SK-N-SH treated with all-trans-retinoic acid at 6 μM for 48 hours (cell line): Measurements from ENCODE around the gene KLHL21.
"Not testable (repeated sequence)": the region's sequence is repeated elsewhere in the genome, so short reads cannot be mapped to it uniquely, and the experiment has no call there.

Experiments
- CREB5 ChIP-seq: fragments of 250-450 bp; sonication (Bioruptor Pico); IDR thresholded peaks from 2 replicates; pipeline ENCODE4 v1.5.1; 2020; ENCODE audit warnings: low read depth, mild to moderate bottlenecking, moderate library complexity
- OSR1 ChIP-seq: fragments of 250-450 bp; sonication (Bioruptor Pico); IDR thresholded peaks from 2 replicates; pipeline ENCODE4 v1.8.0; 2022; ENCODE audit warnings: moderate library complexity, mild to moderate bottlenecking, inconsistent platforms
- TCF4 ChIP-seq: fragments of 250-450 bp; sonication (Bioruptor Pico); IDR thresholded peaks from 2 replicates; pipeline ENCODE4 v1.8.0; 2021; ENCODE audit warnings: mild to moderate bottlenecking, moderate library complexity, borderline replicate concordance
- ZFP3 ChIP-seq: fragments of 250-450 bp; sonication (Bioruptor Pico); IDR thresholded peaks from 2 replicates; pipeline ENCODE4 v1.5.0; 2020; ENCODE audit warnings: mild to moderate bottlenecking, moderate library complexity
- ZNF565 ChIP-seq: fragments of 450-650 bp; formaldehyde crosslinking; conservative IDR thresholded peaks from 2 replicates; pipeline ENCODE4 v1.5.0; 2020; ENCODE audit warnings: low read depth, mild to moderate bottlenecking, moderate library complexity
- ZNF8 ChIP-seq: fragments of 450-650 bp; formaldehyde crosslinking; IDR thresholded peaks from 2 replicates; pipeline ENCODE4 v1.5.0; 2020; ENCODE audit warnings: mild to moderate bottlenecking, moderate library complexity
- TF ChIP-seq, protein P1 (sequence below): fragments of 250-450 bp; sonication (Bioruptor Pico); IDR thresholded peaks from 2 replicates; pipeline ENCODE4 v1.8.0; 2020; ENCODE audit warnings: mild to moderate bottlenecking, moderate library complexity, borderline replicate concordance
- TF ChIP-seq, protein P2 (sequence below): fragments of 250-450 bp; sonication (Bioruptor Pico); IDR thresholded peaks from 2 replicates; pipeline ENCODE4 v1.5.0; 2020; ENCODE audit warnings: mild to moderate bottlenecking, moderate library complexity

DNA sequence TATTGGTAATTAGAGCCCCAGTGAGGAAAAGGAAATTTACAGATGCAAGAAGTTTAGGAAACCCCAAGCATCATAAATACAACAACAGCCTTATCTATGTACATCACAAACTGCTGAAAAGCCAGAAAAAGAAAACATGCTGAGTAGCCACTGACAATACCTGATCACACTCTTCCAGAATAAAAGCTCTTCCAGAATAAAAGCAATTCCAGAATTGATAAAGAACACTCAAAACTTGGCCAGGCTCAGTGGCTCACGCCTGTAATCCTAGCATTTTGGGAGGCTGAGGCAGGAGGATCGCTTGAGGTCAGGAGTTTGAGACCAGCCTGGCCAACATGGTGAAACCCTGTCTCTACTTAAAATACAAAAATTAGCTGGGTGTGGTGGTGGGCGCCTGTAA is 38.2 kb upstream of the KLHL21 start:
- not testable (repeated sequence) for TF ChIP-seq TCF4 (CRISPR knock-in tag); ZFP3 (CRISPR knock-in tag); CREB5; ZNF8 (CRISPR knock-in tag); ZNF565 (CRISPR knock-in tag); OSR1 (CRISPR knock-in tag)
- TF ChIP-seq, protein P1, sequence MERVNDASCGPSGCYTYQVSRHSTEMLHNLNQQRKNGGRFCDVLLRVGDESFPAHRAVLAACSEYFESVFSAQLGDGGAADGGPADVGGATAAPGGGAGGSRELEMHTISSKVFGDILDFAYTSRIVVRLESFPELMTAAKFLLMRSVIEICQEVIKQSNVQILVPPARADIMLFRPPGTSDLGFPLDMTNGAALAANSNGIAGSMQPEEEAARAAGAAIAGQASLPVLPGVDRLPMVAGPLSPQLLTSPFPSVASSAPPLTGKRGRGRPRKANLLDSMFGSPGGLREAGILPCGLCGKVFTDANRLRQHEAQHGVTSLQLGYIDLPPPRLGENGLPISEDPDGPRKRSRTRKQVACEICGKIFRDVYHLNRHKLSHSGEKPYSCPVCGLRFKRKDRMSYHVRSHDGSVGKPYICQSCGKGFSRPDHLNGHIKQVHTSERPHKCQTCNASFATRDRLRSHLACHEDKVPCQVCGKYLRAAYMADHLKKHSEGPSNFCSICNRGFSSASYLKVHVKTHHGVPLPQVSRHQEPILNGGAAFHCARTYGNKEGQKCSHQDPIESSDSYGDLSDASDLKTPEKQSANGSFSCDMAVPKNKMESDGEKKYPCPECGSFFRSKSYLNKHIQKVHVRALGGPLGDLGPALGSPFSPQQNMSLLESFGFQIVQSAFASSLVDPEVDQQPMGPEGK (CRISPR knock-in tag), result not testable (repeated sequence)
- TF ChIP-seq, protein P2, sequence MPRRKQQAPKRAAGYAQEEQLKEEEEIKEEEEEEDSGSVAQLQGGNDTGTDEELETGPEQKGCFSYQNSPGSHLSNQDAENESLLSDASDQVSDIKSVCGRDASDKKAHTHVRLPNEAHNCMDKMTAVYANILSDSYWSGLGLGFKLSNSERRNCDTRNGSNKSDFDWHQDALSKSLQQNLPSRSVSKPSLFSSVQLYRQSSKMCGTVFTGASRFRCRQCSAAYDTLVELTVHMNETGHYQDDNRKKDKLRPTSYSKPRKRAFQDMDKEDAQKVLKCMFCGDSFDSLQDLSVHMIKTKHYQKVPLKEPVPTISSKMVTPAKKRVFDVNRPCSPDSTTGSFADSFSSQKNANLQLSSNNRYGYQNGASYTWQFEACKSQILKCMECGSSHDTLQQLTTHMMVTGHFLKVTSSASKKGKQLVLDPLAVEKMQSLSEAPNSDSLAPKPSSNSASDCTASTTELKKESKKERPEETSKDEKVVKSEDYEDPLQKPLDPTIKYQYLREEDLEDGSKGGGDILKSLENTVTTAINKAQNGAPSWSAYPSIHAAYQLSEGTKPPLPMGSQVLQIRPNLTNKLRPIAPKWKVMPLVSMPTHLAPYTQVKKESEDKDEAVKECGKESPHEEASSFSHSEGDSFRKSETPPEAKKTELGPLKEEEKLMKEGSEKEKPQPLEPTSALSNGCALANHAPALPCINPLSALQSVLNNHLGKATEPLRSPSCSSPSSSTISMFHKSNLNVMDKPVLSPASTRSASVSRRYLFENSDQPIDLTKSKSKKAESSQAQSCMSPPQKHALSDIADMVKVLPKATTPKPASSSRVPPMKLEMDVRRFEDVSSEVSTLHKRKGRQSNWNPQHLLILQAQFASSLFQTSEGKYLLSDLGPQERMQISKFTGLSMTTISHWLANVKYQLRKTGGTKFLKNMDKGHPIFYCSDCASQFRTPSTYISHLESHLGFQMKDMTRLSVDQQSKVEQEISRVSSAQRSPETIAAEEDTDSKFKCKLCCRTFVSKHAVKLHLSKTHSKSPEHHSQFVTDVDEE (CRISPR knock-in tag), result not testable (repeated sequence)
